ENCODE measurements around the gene BRF1.

- TF ChIP-seq EZH2 (IDR thresholded peaks at IDR 0.05; ENCODE audit: borderline replicate concordance) (no peak), CTCF (IDR thresholded peaks at IDR 0.05; ENCODE audit: poor library complexity) (no peak)
Measured at GRCh38 chr14:105193916-105194782, 106.7 kb downstream of the BRF1 start.

Measured in hepatocyte (in vitro differentiated cells).